K562 (cell line): ENCODE results near the gene OSBPL10.

Experiments used
- ZNF436 ChIP-seq: fragments of 250-450, 450-650 bp; sonication (Bioruptor Pico); formaldehyde crosslinking; IDR thresholded peaks from 2 replicates; pipeline ENCODE4 v1.7.0; 2020; ENCODE audit warnings: mild to moderate bottlenecking
- TF ChIP-seq, protein P1 (sequence below), 3 experiments: IDR thresholded peaks in 2 of 3; conservative IDR thresholded peaks in 1 of 3; 2 replicates each; pipeline ENCODE4 v1.5.1; 2011 to 2012; ENCODE audit warnings: low read length in 3 of 3, mild to moderate bottlenecking in 3 of 3, control low read depth in 2 of 3, improper control_type of control experiment in 1 of 3, inconsistent platforms in 1 of 3, low read depth in 1 of 3, mixed read lengths in 1 of 3, moderate library complexity in 1 of 3; ENCODE audit not compliant: insufficient read depth in 2 of 3
- TF ChIP-seq, protein P2 (sequence below): fragments of 450-650 bp; conservative IDR thresholded peaks from 2 replicates; pipeline ENCODE4 v1.6.1; 2016; ENCODE audit warnings: missing genetic modification characterization, low read depth, mild to moderate bottlenecking, control low read depth, missing compliant biosample characterization

DNA sequence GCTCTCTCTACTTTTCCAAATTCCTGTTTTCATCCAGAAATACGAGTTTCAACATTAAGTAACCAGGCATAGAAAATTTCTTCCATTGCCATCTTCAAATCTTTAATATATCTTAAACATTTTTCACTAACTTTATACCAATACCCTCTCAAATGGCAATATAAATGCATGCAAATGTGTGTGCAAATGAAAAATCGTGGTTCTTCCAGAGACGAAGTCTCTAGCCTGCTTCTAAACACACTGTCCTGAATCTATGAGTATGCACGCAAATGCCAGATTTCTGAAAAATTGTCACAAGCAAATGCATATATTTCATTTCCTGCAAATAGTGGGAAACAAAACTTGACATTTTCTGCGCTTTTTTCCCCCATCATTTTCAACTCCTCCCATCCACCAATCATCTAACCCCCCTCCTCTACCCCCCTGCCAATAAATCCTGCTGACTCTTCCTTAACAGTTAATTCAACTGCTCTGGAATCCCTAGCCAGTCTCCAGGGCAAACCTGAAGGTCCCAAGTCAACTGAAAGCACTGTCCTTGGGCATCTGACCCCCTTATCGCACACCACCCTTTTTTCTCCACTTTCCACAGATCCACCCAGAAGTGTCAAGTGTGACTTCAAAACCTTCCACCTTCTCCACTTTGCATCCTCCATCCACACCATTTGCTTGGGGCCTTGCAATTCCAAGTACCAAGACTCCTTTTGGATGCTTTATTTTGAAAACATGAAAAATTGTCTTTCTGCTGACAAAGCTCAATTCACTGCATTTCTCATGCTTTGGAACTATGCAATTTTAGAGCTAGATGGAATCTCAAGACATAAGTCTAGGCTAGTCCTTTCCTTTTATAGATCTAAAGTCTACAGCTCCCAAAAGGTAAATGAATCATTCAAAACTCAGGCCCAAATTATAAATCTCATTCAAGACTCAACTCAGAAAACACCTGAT is 144.7 kb downstream of the OSBPL10 start:
- TF ChIP-seq, protein P1, sequence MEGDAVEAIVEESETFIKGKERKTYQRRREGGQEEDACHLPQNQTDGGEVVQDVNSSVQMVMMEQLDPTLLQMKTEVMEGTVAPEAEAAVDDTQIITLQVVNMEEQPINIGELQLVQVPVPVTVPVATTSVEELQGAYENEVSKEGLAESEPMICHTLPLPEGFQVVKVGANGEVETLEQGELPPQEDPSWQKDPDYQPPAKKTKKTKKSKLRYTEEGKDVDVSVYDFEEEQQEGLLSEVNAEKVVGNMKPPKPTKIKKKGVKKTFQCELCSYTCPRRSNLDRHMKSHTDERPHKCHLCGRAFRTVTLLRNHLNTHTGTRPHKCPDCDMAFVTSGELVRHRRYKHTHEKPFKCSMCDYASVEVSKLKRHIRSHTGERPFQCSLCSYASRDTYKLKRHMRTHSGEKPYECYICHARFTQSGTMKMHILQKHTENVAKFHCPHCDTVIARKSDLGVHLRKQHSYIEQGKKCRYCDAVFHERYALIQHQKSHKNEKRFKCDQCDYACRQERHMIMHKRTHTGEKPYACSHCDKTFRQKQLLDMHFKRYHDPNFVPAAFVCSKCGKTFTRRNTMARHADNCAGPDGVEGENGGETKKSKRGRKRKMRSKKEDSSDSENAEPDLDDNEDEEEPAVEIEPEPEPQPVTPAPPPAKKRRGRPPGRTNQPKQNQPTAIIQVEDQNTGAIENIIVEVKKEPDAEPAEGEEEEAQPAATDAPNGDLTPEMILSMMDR (IDR thresholded peaks at IDR 0.05 in 2 of 3, conservative IDR thresholded peaks at IDR 0.05 in 1 of 3; ENCODE audit: insufficient read depth in 2 of 3, low read depth in 1 of 3, low read length in 3 of 3), result no peak
- TF ChIP-seq, protein P2, sequence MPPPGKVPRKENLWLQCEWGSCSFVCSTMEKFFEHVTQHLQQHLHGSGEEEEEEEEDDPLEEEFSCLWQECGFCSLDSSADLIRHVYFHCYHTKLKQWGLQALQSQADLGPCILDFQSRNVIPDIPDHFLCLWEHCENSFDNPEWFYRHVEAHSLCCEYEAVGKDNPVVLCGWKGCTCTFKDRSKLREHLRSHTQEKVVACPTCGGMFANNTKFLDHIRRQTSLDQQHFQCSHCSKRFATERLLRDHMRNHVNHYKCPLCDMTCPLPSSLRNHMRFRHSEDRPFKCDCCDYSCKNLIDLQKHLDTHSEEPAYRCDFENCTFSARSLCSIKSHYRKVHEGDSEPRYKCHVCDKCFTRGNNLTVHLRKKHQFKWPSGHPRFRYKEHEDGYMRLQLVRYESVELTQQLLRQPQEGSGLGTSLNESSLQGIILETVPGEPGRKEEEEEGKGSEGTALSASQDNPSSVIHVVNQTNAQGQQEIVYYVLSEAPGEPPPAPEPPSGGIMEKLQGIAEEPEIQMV, result no peak
- TF ChIP-seq ZNF436 (CRISPR knock-in tag), result no peak
